Measurements from ENCODE around the gene DAB2IP. TPM values are rescaled to one million over a fixed set of nuclear protein-coding genes. Genes with fewer than 3 reads are reported as not detected.

The DAB2IP gene
- total RNA-seq, 1 experiment from 2014 or later: 7.3 TPM

DNA sequence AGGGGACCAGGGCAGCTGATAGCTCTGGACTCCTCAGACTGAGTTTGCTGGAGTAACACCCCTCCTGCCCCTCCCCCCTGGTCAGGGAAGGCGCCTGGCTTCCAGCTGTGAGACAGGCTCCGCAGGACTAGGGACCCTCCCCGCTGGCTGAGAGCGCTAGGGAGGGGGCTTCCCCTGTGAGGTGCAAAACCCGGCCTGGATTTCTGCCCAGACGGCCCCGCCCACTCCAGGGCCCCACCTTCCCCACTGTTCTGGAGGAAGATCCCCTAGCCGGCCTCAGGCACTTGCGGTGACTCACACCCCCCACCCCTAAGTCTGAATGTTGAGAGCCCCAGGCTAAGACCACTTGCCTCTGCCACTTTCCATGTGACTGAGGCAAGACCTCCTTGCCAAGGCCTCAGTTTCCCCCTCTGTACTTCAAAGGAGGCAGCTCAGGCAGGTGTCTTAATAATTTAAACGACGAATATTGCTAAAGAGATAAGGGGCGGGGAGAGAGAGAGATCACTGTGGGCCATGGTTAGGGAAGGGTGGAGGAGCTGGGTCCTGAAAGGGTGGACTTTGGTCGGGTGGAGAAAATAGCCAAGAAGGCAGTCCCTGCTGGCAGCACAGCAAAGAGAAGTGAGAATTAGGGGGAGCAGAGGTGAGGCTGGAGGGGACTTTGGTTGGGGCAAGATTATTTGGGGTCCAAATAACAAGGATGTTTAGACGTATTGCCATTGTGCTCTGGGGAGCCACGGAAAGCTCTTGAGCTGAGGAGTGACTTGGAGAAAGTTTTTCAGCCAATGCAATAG is 1.0 kb upstream of the DAB2IP start:
- no peaks in the 10 kb centered on the region for H3K27me3 ChIP-seq
- H3K9me3 ChIP-seq: no peaks in the 10 kb centered on the region
- no peak overlapping the region for H3K4me3 ChIP-seq
- no peaks in the 10 kb centered on the region for H3K36me3 ChIP-seq
- peak; percentile 56 for DNase-seq

DNA sequence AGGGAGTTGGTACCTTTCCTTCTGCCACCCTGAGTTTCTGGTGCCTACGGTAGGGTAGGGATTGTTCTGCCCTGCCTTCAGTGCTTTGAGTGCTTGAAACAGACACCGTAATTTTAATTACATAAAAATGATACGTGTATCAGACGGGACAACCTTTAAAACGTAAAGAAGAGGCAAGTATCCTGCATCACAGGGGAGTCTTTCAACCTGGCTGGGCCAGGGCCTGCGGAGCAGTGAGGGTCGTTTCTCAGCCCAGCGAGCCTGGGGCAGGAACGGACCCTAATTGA is 483 bp upstream of the DAB2IP start:
- Histone ChIP-seq H3K4me3 (peak overlapping the region; percentile 56), H3K27me3 (no peaks in the 10 kb centered on the region), H3K36me3 (no peaks in the 10 kb centered on the region), H3K9me3 (no peaks in the 10 kb centered on the region)
- no peak for DNase-seq

DNA sequence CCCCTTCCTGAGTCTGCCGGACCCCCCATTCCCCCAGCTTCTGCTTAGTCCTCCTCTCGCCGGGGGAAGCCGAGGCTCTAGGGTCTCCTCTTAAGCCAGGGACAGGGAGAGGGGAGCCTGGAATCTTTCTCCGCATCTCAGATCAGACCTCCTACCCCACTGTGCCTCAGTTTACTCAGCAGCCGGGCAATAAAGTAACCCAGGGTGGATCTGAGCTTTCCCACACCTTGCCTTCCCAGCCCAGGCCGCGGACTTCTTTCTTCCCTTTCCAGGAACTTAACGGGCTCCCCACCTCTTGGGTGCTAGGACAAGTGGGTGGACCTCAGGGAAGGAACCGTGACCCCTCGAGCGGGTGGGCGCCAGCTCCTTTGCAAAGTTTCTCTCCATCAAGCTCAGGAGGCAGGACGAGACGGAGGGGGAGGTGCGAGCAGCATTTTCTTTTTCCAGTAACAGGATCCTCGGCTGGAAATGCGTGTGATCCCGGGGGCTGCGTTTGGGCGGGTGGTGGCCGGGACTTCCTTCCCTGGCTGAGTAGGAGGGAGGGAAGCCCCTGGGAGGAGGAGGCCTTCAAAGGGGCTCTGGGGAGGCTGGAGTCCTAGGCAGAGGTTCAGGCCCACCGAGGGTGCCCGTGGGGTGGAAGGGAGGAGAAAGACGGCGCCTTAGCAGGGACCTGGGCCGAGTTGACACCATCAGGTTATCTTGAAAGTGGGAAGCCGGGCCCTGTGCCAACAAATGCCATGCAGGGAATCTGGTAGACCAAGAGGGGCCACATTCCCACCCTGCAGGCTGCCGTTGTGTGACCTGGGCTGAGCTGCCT is 795 bp downstream of the DAB2IP start:
- no peak for DNase-seq
- H3K9me3 ChIP-seq: no peaks in the 10 kb centered on the region

DNA sequence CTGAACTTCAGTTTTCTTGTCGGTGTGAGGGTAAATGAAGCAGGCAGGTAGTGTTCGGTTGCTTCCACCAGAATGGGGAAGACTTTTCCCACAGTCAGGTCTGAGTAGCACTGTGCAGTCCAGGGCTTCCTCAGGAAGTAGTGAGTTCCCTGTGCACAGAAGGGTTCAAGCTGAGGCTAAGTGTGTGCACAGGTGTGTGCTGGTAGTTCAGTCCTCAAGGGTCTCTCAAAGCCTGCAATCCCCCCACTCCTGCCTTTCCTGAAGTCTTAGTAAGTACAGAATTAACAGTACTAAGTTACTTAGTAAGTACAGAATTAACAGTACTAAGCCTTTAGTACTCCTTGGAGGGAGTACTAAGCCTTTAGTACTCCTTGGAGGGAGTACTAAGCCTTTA is 1.4 kb downstream of the DAB2IP start:
- no peak overlapping the region for H3K4me3 ChIP-seq
- no peaks in the 10 kb centered on the region for H3K36me3 ChIP-seq
- no peaks in the 10 kb centered on the region for H3K9me3 ChIP-seq
- H3K27me3 ChIP-seq: no peaks in the 10 kb centered on the region
- DNase-seq: no peak

More for the DNA sequence above, 795 bp downstream of the DAB2IP start:
- Histone ChIP-seq H3K4me3 (peak overlapping the region; percentile 56), H3K27me3 (no peaks in the 10 kb centered on the region), H3K36me3 (no peaks in the 10 kb centered on the region)

DNA sequence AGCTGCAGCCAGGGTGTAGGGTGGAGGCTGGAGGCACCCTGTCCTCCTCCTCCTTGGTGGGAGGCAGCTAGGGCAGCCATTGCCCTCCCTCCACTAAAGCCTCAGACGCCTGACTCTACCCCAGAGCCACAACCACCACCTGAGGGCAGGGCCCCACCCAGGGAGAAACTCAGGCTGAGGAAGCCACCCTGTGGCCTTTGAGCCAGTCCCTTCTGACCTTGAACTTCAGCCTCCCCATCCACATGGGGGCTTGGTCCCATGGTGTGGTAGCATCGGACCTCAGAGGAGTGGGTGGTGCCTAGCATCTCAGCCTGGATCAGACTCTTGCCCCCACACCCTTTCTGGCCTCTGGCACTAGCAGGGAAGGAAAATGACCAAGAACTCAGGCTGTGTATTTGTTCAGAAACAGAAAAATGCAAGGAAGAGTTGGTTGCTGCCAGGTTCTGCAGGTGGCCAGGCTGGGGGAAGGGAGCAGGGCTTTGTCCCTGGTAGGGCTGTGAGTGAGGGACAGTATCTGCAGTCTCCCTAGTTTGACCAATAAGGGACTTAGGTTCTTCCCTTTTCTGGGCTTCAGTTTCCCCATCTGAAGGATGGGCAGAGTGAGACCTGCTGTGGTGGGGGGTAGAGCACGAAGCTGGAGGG is 3.2 kb downstream of the DAB2IP start:
- no peaks in the 10 kb centered on the region for H3K36me3 ChIP-seq
- no peak for DNase-seq
- H3K4me3 ChIP-seq: no peak overlapping the region
- no peaks in the 10 kb centered on the region for H3K9me3 ChIP-seq
- H3K27me3 ChIP-seq: no peaks in the 10 kb centered on the region

DNA sequence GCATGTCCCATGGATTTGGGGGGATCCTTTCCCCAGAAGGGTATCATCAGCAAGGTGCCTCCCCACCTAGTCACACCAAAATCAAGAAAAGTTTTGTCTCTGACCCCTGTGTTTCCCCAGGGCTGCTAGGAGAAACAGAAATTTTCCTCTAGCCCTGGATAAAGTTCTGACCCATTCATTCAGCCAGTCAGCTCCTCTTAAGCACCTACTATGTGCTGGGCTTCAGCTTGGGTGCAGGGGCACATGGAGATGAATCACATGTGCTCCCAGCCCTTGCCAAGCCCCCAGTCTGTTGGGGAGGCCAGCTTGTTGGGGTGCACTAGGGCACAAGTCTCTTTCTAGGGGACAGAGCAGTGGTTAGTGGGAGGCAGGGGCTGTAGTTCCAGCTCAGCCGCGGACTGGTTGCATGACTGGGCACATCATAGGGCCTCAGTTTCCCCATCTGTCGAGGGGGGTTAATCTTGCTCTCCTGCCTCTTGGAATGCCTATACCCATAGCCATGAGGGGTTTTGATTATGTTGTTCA is 3.9 kb downstream of the DAB2IP start:
- no peaks in the 10 kb centered on the region for H3K9me3 ChIP-seq
- H3K4me3 ChIP-seq: no peak overlapping the region
- no peaks in the 10 kb centered on the region for H3K36me3 ChIP-seq
- no peaks in the 10 kb centered on the region for H3K27me3 ChIP-seq
- no peak for DNase-seq

- no peaks in the 10 kb centered on the region for H3K9me3 ChIP-seq
- no peaks in the 10 kb centered on the region for H3K36me3 ChIP-seq
- no peak overlapping the region for H3K4me3 ChIP-seq
- DNase-seq: no peak
- H3K27me3 ChIP-seq: no peaks in the 10 kb centered on the region
Measured at GRCh38 chr9:121656941-121657470, 5.6 kb downstream of the DAB2IP start.

GRCh38 chr9:121658166-121658565 is 6.7 kb downstream of the DAB2IP start:
- Histone ChIP-seq H3K36me3 (no peaks in the 10 kb centered on the region), H3K9me3 (no peaks in the 10 kb centered on the region), H3K4me3 (no peak overlapping the region), H3K27me3 (no peaks in the 10 kb centered on the region)
- no peak for DNase-seq

DNA sequence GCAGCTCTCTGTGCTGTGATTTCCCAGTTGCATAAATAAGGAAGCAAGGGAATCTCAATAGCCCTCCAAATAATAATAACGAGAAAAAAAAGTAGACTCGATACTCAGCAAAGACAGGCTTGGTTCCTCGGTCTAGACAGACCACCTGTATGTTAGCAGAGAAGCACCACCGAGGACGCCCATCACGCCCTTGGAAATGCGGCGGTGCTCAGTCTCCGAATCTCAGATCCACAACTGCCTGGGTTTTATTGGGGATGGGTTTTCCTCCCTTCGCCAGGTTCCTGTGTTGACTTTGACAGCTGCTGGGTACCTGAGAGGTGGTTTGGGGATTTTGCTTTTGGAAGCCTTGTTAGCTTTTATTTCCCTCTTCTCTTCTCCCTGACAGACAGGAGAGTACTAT is 7.2 kb downstream of the DAB2IP start:
- no peaks in the 10 kb centered on the region for H3K36me3 ChIP-seq
- no peaks in the 10 kb centered on the region for H3K27me3 ChIP-seq
- H3K9me3 ChIP-seq: no peaks in the 10 kb centered on the region
- DNase-seq: no peak
- no peak overlapping the region for H3K4me3 ChIP-seq

GRCh38 chr9:121660367-121660766 is 8.9 kb downstream of the DAB2IP start:
- H3K27me3 ChIP-seq: no peaks in the 10 kb centered on the region

DNA sequence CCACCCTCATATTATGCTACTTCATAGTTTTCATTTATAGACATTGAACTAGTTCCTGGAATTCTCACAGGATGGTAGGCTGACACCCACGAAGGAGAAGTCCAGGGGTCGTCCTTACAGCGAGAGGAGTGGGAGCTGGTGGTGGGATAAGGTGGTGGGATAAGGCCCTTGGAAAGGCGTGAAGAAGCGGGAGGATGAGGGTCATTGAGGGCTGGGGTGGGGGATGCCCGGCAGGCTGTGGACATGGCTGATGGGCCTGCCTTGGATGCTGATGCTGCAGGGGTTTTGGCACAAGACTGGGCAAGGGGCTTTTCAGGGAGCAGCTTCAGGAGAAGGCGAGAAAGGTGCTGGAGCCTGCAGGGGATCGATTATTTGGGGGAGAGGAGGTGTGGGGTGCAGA is 9.4 kb downstream of the DAB2IP start:
- DNase-seq: no peak
- no peaks in the 10 kb centered on the region for H3K27me3 ChIP-seq
- H3K4me3 ChIP-seq: no peak overlapping the region
- no peaks in the 10 kb centered on the region for H3K9me3 ChIP-seq
- no peaks in the 10 kb centered on the region for H3K36me3 ChIP-seq

More at GRCh38 chr9:121660367-121660766, 8.9 kb downstream of the DAB2IP start:
- H3K9me3 ChIP-seq: no peaks in the 10 kb centered on the region
- H3K4me3 ChIP-seq: no peak overlapping the region
- no peak for DNase-seq
- no peaks in the 10 kb centered on the region for H3K36me3 ChIP-seq

GRCh38 chr9:121661328-121661727 is 9.9 kb downstream of the DAB2IP start:
- Histone ChIP-seq H3K4me3 (no peak overlapping the region), H3K9me3 (no peaks in the 10 kb centered on the region), H3K27me3 (no peaks in the 10 kb centered on the region), H3K36me3 (no peaks in the 10 kb centered on the region)
- no peak for DNase-seq

DNA sequence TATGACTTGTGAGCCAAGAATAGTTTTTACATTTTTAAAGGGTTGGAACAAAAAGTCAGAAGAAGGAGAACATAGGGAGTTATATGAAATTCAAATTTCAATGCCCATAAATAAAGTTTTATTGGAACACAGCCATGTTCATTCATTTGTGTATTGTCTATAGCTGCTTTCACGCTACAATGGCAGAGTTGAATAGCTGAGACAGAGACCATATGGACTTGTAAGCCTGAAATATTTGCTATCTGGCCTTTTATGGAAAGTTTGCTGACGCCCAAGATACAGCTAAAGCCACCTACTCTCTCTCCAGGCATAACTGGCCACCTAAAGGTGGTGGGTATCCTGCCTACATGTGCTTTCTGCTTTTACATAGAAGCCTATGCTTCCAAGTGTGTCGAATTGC is 10.9 kb downstream of the DAB2IP start:
- DNase-seq: no peak
- Histone ChIP-seq H3K27me3 (no peaks in the 10 kb centered on the region), H3K36me3 (no peaks in the 10 kb centered on the region), H3K4me3 (no peak overlapping the region), H3K9me3 (no peaks in the 10 kb centered on the region)

DNA sequence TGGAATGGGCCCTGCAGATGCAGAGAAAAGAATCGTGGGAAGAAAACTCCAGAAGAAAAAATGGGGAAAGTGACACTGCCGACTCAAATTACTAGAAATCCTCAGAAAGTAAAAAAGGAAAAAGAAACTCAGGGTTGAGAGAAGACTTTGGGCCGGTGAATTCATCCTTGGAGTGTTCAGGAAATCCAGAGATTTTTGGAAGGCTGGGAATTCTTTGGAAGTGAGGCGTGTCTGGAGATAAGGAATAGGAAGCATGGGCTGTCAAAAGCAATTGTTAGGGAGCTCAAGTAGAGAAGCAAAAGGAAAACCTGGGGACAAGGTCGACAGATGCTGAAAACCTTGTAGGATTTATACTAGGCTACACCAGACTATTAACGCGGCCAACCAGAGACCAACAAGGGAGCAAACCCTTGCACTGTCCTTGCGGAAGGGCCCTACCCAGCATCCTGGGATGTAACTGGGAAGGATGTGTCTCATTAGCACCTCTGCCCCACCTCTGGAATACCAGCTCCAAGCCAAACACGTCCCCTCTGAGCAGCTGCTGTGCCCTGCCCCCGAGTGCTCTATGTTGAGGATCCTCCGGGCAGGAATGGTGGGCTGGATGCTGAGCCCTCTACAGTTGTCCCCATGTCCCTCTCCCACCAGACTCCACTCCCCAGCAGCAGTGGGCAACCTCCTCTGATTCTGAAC is 11.6 kb downstream of the DAB2IP start:
- Histone ChIP-seq H3K27me3 (no peaks in the 10 kb centered on the region), H3K36me3 (no peaks in the 10 kb centered on the region), H3K9me3 (no peaks in the 10 kb centered on the region), H3K4me3 (no peak overlapping the region)
- DNase-seq: no peak

GRCh38 chr9:121663591-121663990 is 12.2 kb downstream of the DAB2IP start:
- no peaks in the 10 kb centered on the region for H3K9me3 ChIP-seq
- no peak for DNase-seq
- H3K4me3 ChIP-seq: no peak overlapping the region
- H3K36me3 ChIP-seq: no peaks in the 10 kb centered on the region
- no peaks in the 10 kb centered on the region for H3K27me3 ChIP-seq

DNA sequence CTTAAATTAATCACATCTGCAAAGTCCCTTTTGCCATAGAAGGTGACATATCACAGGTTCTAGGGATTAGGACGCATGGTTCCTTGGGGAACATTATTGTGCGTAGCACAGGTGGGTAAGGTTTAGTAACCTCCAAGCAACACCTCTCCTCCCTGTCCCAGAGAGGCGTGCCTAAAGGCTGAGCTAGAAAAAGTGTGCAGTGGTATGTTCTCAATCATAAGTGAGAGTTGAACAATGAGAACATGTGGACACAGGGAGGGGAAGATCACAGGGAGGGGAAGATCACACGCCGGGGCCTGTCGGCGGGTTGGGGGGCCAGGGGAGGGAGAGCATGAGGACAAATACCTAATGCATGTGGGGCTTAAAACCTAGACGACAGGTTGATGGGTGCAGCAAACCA is 14.9 kb downstream of the DAB2IP start:
- Histone ChIP-seq H3K4me3 (no peak overlapping the region), H3K36me3 (no peaks in the 10 kb centered on the region), H3K27me3 (no peaks in the 10 kb centered on the region), H3K9me3 (no peaks in the 10 kb centered on the region)
- DNase-seq: no peak

DNA sequence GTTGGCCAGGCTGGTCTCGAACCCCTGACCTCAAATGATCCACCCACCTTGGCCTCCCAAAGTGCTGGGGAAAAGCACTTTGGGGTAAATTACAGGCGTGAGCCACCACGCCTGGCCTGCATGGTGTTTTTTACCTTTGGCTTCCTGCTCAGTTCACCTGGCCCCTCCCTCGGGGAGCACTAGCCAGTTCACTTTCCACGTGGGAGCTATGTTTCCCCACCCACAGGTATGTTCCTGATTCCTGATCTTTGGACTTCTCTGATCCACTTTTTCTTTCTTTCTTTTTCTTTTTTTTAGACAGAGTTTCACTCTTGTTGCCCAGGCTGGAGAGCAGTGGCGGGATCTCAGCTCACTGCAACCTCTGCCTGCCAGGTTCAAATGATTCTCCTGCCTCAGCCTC is 15.8 kb downstream of the DAB2IP start:
- DNase-seq: no peak
- no peaks in the 10 kb centered on the region for H3K36me3 ChIP-seq
- H3K9me3 ChIP-seq: no peaks in the 10 kb centered on the region
- no peak overlapping the region for H3K4me3 ChIP-seq
- no peaks in the 10 kb centered on the region for H3K27me3 ChIP-seq
